Activated naive CD4-positive, alpha-beta T cell treated with anti-CD3 and anti-CD28 coated beads, Interleukin-2, amount 50 U/mL, for 24 hours (primary cell): ENCODE data around the gene ICA1.

Experiments used
- H3K27ac Mint-ChIP-seq: one replicate; pipeline ENCODE4 v1.8.0; 2021; ENCODE audit warnings: mild to moderate bottlenecking, mixed read lengths
- H3K27me3 Mint-ChIP-seq: one replicate; pipeline ENCODE4 v1.8.0; 2021; ENCODE audit warnings: mixed read lengths
- H3K36me3 Mint-ChIP-seq: one replicate; pipeline ENCODE4 v1.8.0; 2021; ENCODE audit warnings: mixed read lengths
- H3K4me1 Mint-ChIP-seq: one replicate; pipeline ENCODE4 v1.8.0; 2021; ENCODE audit warnings: mixed read lengths
- H3K4me3 Mint-ChIP-seq: one replicate; pipeline ENCODE4 v1.8.0; 2021; ENCODE audit warnings: mild to moderate bottlenecking, mixed read lengths
- H3K9me3 Mint-ChIP-seq: one replicate; pipeline ENCODE4 v1.8.0; 2021; ENCODE audit warnings: mixed read lengths

Gene ICA1

GRCh38 chr7:8149222-8149621, 112.7 kb downstream of the ICA1 start:
- H3K9me3 Mint-ChIP-seq = peaks cover 7% of the 10 kb centered on the region
- H3K27ac Mint-ChIP-seq = peak overlapping the region; percentile 41
- H3K4me3 Mint-ChIP-seq = no peak overlapping the region
- H3K4me1 Mint-ChIP-seq = peaks cover 61% of the 10 kb centered on the region
- H3K36me3 Mint-ChIP-seq = peaks cover 2% of the 10 kb centered on the region
- H3K27me3 Mint-ChIP-seq = no peaks in the 10 kb centered on the region

- no peak overlapping the region for H3K27ac Mint-ChIP-seq
- H3K27me3 Mint-ChIP-seq = no peaks in the 10 kb centered on the region
- H3K4me3 Mint-ChIP-seq = no peak overlapping the region
- H3K4me1 Mint-ChIP-seq = peaks cover 70% of the 10 kb centered on the region
- H3K9me3 Mint-ChIP-seq = peaks cover 3% of the 10 kb centered on the region
- H3K36me3 Mint-ChIP-seq = peaks cover 2% of the 10 kb centered on the region
These were observed 114.1 kb downstream of the ICA1 start for GRCh38 chr7:8147760-8148463.

- Mint-ChIP-seq H3K36me3 (peaks cover 2% of the 10 kb centered on the region), H3K9me3 (no peaks in the 10 kb centered on the region), H3K27ac (peak overlapping the region; percentile 9), H3K4me1 (peaks cover 67% of the 10 kb centered on the region), H3K27me3 (no peaks in the 10 kb centered on the region), H3K4me3 (no peak overlapping the region)
These were observed 115.1 kb downstream of the ICA1 start for GRCh38 chr7:8146788-8147413.

GRCh38 chr7:8146106-8146787, 115.7 kb downstream of the ICA1 start:
- H3K36me3 Mint-ChIP-seq = no peaks in the 10 kb centered on the region
- no peaks in the 10 kb centered on the region for H3K27me3 Mint-ChIP-seq
- no peaks in the 10 kb centered on the region for H3K9me3 Mint-ChIP-seq
- no peak overlapping the region for H3K27ac Mint-ChIP-seq
- H3K4me3 Mint-ChIP-seq = no peak overlapping the region
- peaks cover 61% of the 10 kb centered on the region for H3K4me1 Mint-ChIP-seq

- Mint-ChIP-seq H3K4me1 (peaks cover 53% of the 10 kb centered on the region), H3K4me3 (no peak overlapping the region), H3K27me3 (no peaks in the 10 kb centered on the region), H3K9me3 (no peaks in the 10 kb centered on the region), H3K36me3 (no peaks in the 10 kb centered on the region), H3K27ac (no peak overlapping the region)
These were observed 117.1 kb downstream of the ICA1 start for GRCh38 chr7:8144856-8145255.

- no peaks in the 10 kb centered on the region for H3K9me3 Mint-ChIP-seq
- no peaks in the 10 kb centered on the region for H3K27me3 Mint-ChIP-seq
- no peaks in the 10 kb centered on the region for H3K36me3 Mint-ChIP-seq
- no peak overlapping the region for H3K27ac Mint-ChIP-seq
- H3K4me3 Mint-ChIP-seq = no peak overlapping the region
- peaks cover 38% of the 10 kb centered on the region for H3K4me1 Mint-ChIP-seq
These were observed 118.7 kb downstream of the ICA1 start for GRCh38 chr7:8143151-8143874.

GRCh38 chr7:8142477-8142876, 119.5 kb downstream of the ICA1 start:
- Mint-ChIP-seq H3K36me3 (no peaks in the 10 kb centered on the region), H3K27ac (no peak overlapping the region), H3K27me3 (no peaks in the 10 kb centered on the region)

GRCh38 chr7:8141070-8141469, 120.9 kb downstream of the ICA1 start:
- H3K9me3 Mint-ChIP-seq = no peaks in the 10 kb centered on the region
- H3K36me3 Mint-ChIP-seq = no peaks in the 10 kb centered on the region
- H3K4me3 Mint-ChIP-seq = no peak overlapping the region
- no peak overlapping the region for H3K27ac Mint-ChIP-seq
- peaks cover 30% of the 10 kb centered on the region for H3K4me1 Mint-ChIP-seq
- no peaks in the 10 kb centered on the region for H3K27me3 Mint-ChIP-seq

More at GRCh38 chr7:8142477-8142876, 119.5 kb downstream of the ICA1 start:
- Mint-ChIP-seq H3K9me3 (no peaks in the 10 kb centered on the region), H3K4me3 (no peak overlapping the region), H3K4me1 (peaks cover 37% of the 10 kb centered on the region)

- no peaks in the 10 kb centered on the region for H3K27me3 Mint-ChIP-seq
- no peak overlapping the region for H3K27ac Mint-ChIP-seq
- no peaks in the 10 kb centered on the region for H3K36me3 Mint-ChIP-seq
- H3K4me1 Mint-ChIP-seq = peaks cover 50% of the 10 kb centered on the region
- no peak overlapping the region for H3K4me3 Mint-ChIP-seq
- no peaks in the 10 kb centered on the region for H3K9me3 Mint-ChIP-seq
These were observed 125.8 kb downstream of the ICA1 start for GRCh38 chr7:8136051-8136730.

- no peaks in the 10 kb centered on the region for H3K27me3 Mint-ChIP-seq
- H3K4me3 Mint-ChIP-seq = no peak overlapping the region
- H3K4me1 Mint-ChIP-seq = peaks cover 55% of the 10 kb centered on the region
- H3K27ac Mint-ChIP-seq = no peak overlapping the region
- no peaks in the 10 kb centered on the region for H3K36me3 Mint-ChIP-seq
- no peaks in the 10 kb centered on the region for H3K9me3 Mint-ChIP-seq
These were observed 126.5 kb downstream of the ICA1 start for GRCh38 chr7:8135417-8135816.

GRCh38 chr7:8134089-8134733, 127.8 kb downstream of the ICA1 start:
- Mint-ChIP-seq H3K4me3 (peak overlapping the region; percentile 47), H3K27me3 (no peaks in the 10 kb centered on the region), H3K9me3 (no peaks in the 10 kb centered on the region), H3K4me1 (peaks cover 64% of the 10 kb centered on the region), H3K36me3 (no peaks in the 10 kb centered on the region), H3K27ac (peak overlapping the region; percentile 83)

GRCh38 chr7:8133188-8133848, 128.6 kb downstream of the ICA1 start:
- peaks cover 73% of the 10 kb centered on the region for H3K4me1 Mint-ChIP-seq
- no peaks in the 10 kb centered on the region for H3K9me3 Mint-ChIP-seq
- H3K27ac Mint-ChIP-seq = no peak overlapping the region
- no peak overlapping the region for H3K4me3 Mint-ChIP-seq
- no peaks in the 10 kb centered on the region for H3K36me3 Mint-ChIP-seq
- H3K27me3 Mint-ChIP-seq = no peaks in the 10 kb centered on the region

- peaks cover 87% of the 10 kb centered on the region for H3K4me1 Mint-ChIP-seq
- H3K9me3 Mint-ChIP-seq = no peaks in the 10 kb centered on the region
- H3K27me3 Mint-ChIP-seq = no peaks in the 10 kb centered on the region
- peak overlapping the region; percentile 43 for H3K27ac Mint-ChIP-seq
- H3K36me3 Mint-ChIP-seq = no peaks in the 10 kb centered on the region
- H3K4me3 Mint-ChIP-seq = peak overlapping the region; percentile 57
These were observed 130.0 kb downstream of the ICA1 start for GRCh38 chr7:8131694-8132605.

GRCh38 chr7:8130663-8131062, 131.3 kb downstream of the ICA1 start:
- no peaks in the 10 kb centered on the region for H3K27me3 Mint-ChIP-seq
- no peak overlapping the region for H3K27ac Mint-ChIP-seq
- H3K4me1 Mint-ChIP-seq = peaks cover 98% of the 10 kb centered on the region
- no peaks in the 10 kb centered on the region for H3K9me3 Mint-ChIP-seq
- H3K36me3 Mint-ChIP-seq = no peaks in the 10 kb centered on the region
- no peak overlapping the region for H3K4me3 Mint-ChIP-seq
